ENCODE results near the gene GRK2. TPM values are rescaled to one million over a fixed set of nuclear protein-coding genes. Genes with fewer than 3 reads are reported as not detected.

The GRK2 gene
- total RNA-seq, 1 donor from 2014 or later, result 101 TPM

GRCh38 chr11:67310246-67311050 is 44.2 kb downstream of the GRK2 start:
- Histone ChIP-seq H3K4me1 (peaks cover 16% of the 10 kb centered on the region), H3K36me3 (peaks cover 50% of the 10 kb centered on the region), H3K27me3 (ENCODE audit: low read depth) (no peaks in the 10 kb centered on the region), H3K9me3 (no peaks in the 10 kb centered on the region), H3K4me3 (no peak overlapping the region), H3K27ac (no peak overlapping the region)
- ATAC-seq (no peak), DNase-seq (no peak)
- intact Hi-C loops (cut with DNase I), result loop anchor here (10.0 kb wide), 1 partner anchor 46 kb away; the partner anchor contains the start of gene GRK2
- TF ChIP-seq CTCF (IDR thresholded peaks at IDR 0.05), result no peak

- Histone ChIP-seq H3K27ac (no peak overlapping the region), H3K36me3 (peaks cover 50% of the 10 kb centered on the region), H3K27me3 (ENCODE audit: low read depth) (no peaks in the 10 kb centered on the region), H3K4me3 (no peak overlapping the region), H3K4me1 (peaks cover 16% of the 10 kb centered on the region), H3K9me3 (no peaks in the 10 kb centered on the region)
- intact Hi-C loops (cut with DNase I), result loop anchor here (10.0 kb wide), 1 partner anchor 46 kb away; the partner anchor contains the start of gene GRK2
- ATAC-seq (no peak), DNase-seq (no peak)
- no peak for TF ChIP-seq CTCF (IDR thresholded peaks at IDR 0.05)
Measured at GRCh38 chr11:67311051-67311555, 44.8 kb downstream of the GRK2 start.

- H3K9me3 ChIP-seq, result no peaks in the 10 kb centered on the region
- no peak overlapping the region for H3K4me3 ChIP-seq
- H3K36me3 ChIP-seq, result peaks cover 50% of the 10 kb centered on the region
- H3K27me3 ChIP-seq (ENCODE audit: low read depth), result no peaks in the 10 kb centered on the region
- ATAC-seq (no peak), DNase-seq (no peak)
- H3K27ac ChIP-seq, result no peak overlapping the region
- TF ChIP-seq CTCF (IDR thresholded peaks at IDR 0.05), result no peak
- intact Hi-C loops (cut with DNase I), result loop anchor here (10.0 kb wide), 1 partner anchor 47 kb away; the partner anchor contains the start of gene GRK2
- H3K4me1 ChIP-seq, result peaks cover 20% of the 10 kb centered on the region
Measured at GRCh38 chr11:67311556-67312082, 45.3 kb downstream of the GRK2 start.

GRCh38 chr11:67312187-67313021 is 46.1 kb downstream of the GRK2 start:
- intact Hi-C loops (cut with DNase I), result loop anchor here (10.0 kb wide), 1 partner anchor 48 kb away; the partner anchor contains the start of gene GRK2
- DNase-seq, result peak; percentile 67
- H3K36me3 ChIP-seq, result peaks cover 44% of the 10 kb centered on the region

More at GRCh38 chr11:67312187-67313021, 46.1 kb downstream of the GRK2 start:
- no peak for ATAC-seq
- Histone ChIP-seq H3K27ac (peak overlapping the region; percentile 62), H3K4me3 (no peak overlapping the region), H3K27me3 (ENCODE audit: low read depth) (no peaks in the 10 kb centered on the region), H3K9me3 (no peaks in the 10 kb centered on the region), H3K4me1 (peaks cover 21% of the 10 kb centered on the region)
- no peak for TF ChIP-seq CTCF (IDR thresholded peaks at IDR 0.05)
